Body of pancreas (tissue), 4 donors: ENCODE data around the gene PLLP.

ENCODE experiments used
- POLR2A ChIP-seq, 3 donors: fragments of 450-650 bp; IDR thresholded peaks; one replicate each; pipeline ENCODE4 v1.6.1; 2016; ENCODE audit warnings: antibody characterized with exemption in 3 of 3, mild to moderate bottlenecking in 2 of 3
- TF ChIP-seq, protein P1 (sequence below), 7 experiments: fragments of 450-650 bp in 4 of 7; fragments of 200-600 bp in 3 of 7; sonication (generic) in 3 of 7; IDR thresholded peaks; one replicate each; pipeline ENCODE4 v1.5.1; 2016 to 2019; ENCODE audit warnings: antibody characterized with exemption in 7 of 7

DNA sequence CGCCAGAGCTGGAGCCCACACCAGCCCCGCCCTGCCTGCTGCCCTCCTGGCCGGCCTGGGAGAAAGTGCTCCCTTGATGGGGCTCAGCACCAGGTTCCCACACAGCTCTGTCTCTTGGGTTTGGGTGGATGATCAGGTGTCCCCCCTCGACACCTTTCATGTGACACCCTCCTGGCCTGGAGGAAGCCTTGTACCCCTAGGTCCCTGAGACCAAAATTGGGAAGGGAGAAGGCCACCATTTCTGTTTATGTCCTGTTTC, 19.4 kb upstream of the PLLP start:
- TF ChIP-seq POLR2A (IDR thresholded peaks at IDR 0.05), result no peak
- TF ChIP-seq, protein P1, sequence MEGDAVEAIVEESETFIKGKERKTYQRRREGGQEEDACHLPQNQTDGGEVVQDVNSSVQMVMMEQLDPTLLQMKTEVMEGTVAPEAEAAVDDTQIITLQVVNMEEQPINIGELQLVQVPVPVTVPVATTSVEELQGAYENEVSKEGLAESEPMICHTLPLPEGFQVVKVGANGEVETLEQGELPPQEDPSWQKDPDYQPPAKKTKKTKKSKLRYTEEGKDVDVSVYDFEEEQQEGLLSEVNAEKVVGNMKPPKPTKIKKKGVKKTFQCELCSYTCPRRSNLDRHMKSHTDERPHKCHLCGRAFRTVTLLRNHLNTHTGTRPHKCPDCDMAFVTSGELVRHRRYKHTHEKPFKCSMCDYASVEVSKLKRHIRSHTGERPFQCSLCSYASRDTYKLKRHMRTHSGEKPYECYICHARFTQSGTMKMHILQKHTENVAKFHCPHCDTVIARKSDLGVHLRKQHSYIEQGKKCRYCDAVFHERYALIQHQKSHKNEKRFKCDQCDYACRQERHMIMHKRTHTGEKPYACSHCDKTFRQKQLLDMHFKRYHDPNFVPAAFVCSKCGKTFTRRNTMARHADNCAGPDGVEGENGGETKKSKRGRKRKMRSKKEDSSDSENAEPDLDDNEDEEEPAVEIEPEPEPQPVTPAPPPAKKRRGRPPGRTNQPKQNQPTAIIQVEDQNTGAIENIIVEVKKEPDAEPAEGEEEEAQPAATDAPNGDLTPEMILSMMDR (IDR thresholded peaks at IDR 0.05), result no peak
